IMR-90 (cell line): Measurements from ENCODE around the gene GCM1. TPM values are rescaled to one million over a fixed set of nuclear protein-coding genes. Genes with fewer than 3 reads are reported as not detected.

Source experiments
- ATAC-seq: fragments of 200-7000 bp; cut with Tn5 transposase; 2 replicates; pipeline ENCODE4 v1.9.1; 2020; ENCODE audit warnings: low read depth, mild to moderate bottlenecking, moderate library complexity
- BruUV-seq: library from RNA; stranded (reverse); fragments of 400-500 nt; replicated peaks from 2 replicates; lab custom pipeline; 2021; lab: Mats Ljungman, UMichigan
- CTCF ChIA-PET: fragments of 300-600 bp; formaldehyde crosslinking; extraction: SDS; loops from one replicate; lab custom pipeline; 2021; ENCODE audit warnings: antibody characterized with exemption; lab: Yijun Ruan, JAX
- POLR2A ChIA-PET: fragments of 300-600 bp; sonication (Branson Sonifier 250); formaldehyde crosslinking; loops from one replicate; lab custom pipeline; 2022; ENCODE audit warnings: antibody characterized with exemption; ENCODE audit not compliant: unreplicated experiment; lab: Charles Lee
- DNase-seq: peaks from one replicate; pipeline ENCODE4 v3.0.0; 2013
- H2AFZ ChIP-seq: replicated peaks from 2 replicates; pipeline ENCODE3; 2013; ENCODE audit warnings: low read length, mild to moderate bottlenecking; ENCODE audit not compliant: poor library complexity
- H2AK5ac ChIP-seq: 2 replicates; pipeline ENCODE4 v1.6.1; 2013; ENCODE audit warnings: low read depth, low read length, inconsistent platforms
- H2AK9ac ChIP-seq: replicated peaks from 2 replicates; pipeline ENCODE3; 2013; ENCODE audit warnings: mild to moderate bottlenecking, low read depth, low read length, moderate library complexity; ENCODE audit not compliant: poor library complexity
- H2BK120ac ChIP-seq: 2 replicates; pipeline ENCODE4 v1.6.1; 2013; ENCODE audit warnings: low read depth, low read length, inconsistent platforms
- H2BK15ac ChIP-seq: 3 replicates; pipeline ENCODE4 v1.6.1; 2013; ENCODE audit warnings: low read depth, low read length, inconsistent platforms
- H2BK20ac ChIP-seq: 2 replicates; pipeline ENCODE4 v1.6.1; 2013; ENCODE audit warnings: low read depth, mild to moderate bottlenecking, inconsistent platforms, low read length, moderate library complexity
- H2BK5ac ChIP-seq: 2 replicates; pipeline ENCODE4 v1.6.1; 2013; ENCODE audit warnings: mild to moderate bottlenecking, low read depth, low read length, inconsistent platforms; ENCODE audit not compliant: poor library complexity, severe bottlenecking
- H3K14ac ChIP-seq: replicated peaks from 2 replicates; pipeline ENCODE4 v1.6.1; 2013; ENCODE audit warnings: low read depth, low read length, inconsistent platforms
- H3K18ac ChIP-seq: 2 replicates; pipeline ENCODE4 v1.6.1; 2013; ENCODE audit warnings: low read depth, low read length, control low read depth
- H3K23ac ChIP-seq: 2 replicates; pipeline ENCODE4 v1.6.1; 2013; ENCODE audit warnings: low read depth, low read length, inconsistent platforms
- H3K27ac ChIP-seq: 2 replicates; pipeline ENCODE4 v1.5.1; 2013; ENCODE audit warnings: mild to moderate bottlenecking, control low read depth, low read length; ENCODE audit not compliant: insufficient read depth
- H3K27me3 ChIP-seq: 2 replicates; pipeline ENCODE4 v1.6.1; 2013; ENCODE audit warnings: low read length; ENCODE audit not compliant: control insufficient read depth, insufficient read depth
- H3K36me3 ChIP-seq: 2 replicates; pipeline ENCODE4 v1.6.1; 2013; ENCODE audit warnings: low read length, mixed read lengths; ENCODE audit not compliant: control insufficient read depth, insufficient read depth
- H3K4ac ChIP-seq: 2 replicates; pipeline ENCODE4 v1.6.1; 2013; ENCODE audit warnings: low read depth, low read length, inconsistent platforms
- H3K4me1 ChIP-seq: 2 replicates; pipeline ENCODE4 v1.6.1; 2013; ENCODE audit warnings: low read length, mixed read lengths; ENCODE audit not compliant: control insufficient read depth, insufficient read depth
- H3K4me2 ChIP-seq: 2 replicates; pipeline ENCODE4 v1.6.1; 2013; ENCODE audit warnings: low read depth, mild to moderate bottlenecking, control low read depth, low read length, moderate library complexity
- H3K4me3 ChIP-seq: 2 replicates; pipeline ENCODE4 v1.5.1; 2013; ENCODE audit warnings: low read depth, mild to moderate bottlenecking, control low read depth, low read length, moderate library complexity; ENCODE audit not compliant: insufficient read depth
- H3K56ac ChIP-seq: 2 replicates; pipeline ENCODE4 v1.6.1; 2013; ENCODE audit warnings: low read length, inconsistent platforms; ENCODE audit not compliant: insufficient read depth; ENCODE audit errors: extremely low read depth
- H3K79me1 ChIP-seq, 2 experiments: 2 replicates each; pipeline ENCODE4 v1.6.1; 2013; ENCODE audit warnings: low read length in 2 of 2, inconsistent platforms in 1 of 2, low read depth in 1 of 2
- H3K9ac ChIP-seq: 2 replicates; pipeline ENCODE4 v1.6.1; 2013; ENCODE audit warnings: low read depth, low read length, control low read depth
- H3K9me1 ChIP-seq: 2 replicates; pipeline ENCODE4 v1.6.1; 2013; ENCODE audit warnings: low read length, inconsistent platforms; ENCODE audit not compliant: insufficient read depth
- H3K9me3 ChIP-seq: 2 replicates; pipeline ENCODE4 v1.6.1; 2013; ENCODE audit warnings: low read length; ENCODE audit not compliant: control insufficient read depth, insufficient read depth
- H4K20me1 ChIP-seq: 2 replicates; pipeline ENCODE4 v1.6.1; 2013; ENCODE audit warnings: low read length, inconsistent platforms; ENCODE audit not compliant: insufficient read depth
- H4K5ac ChIP-seq: 2 replicates; pipeline ENCODE4 v1.6.1; 2013; ENCODE audit warnings: mild to moderate bottlenecking, low read depth, low read length, control low read depth
- H4K8ac ChIP-seq, 2 experiments: 2 replicates each; pipeline ENCODE4 v1.6.1; 2013; ENCODE audit warnings: low read depth in 2 of 2, low read length in 2 of 2, control low read depth in 1 of 2, inconsistent platforms in 1 of 2
- H4K91ac ChIP-seq: 2 replicates; pipeline ENCODE4 v1.6.1; 2013; ENCODE audit warnings: low read depth, low read length, inconsistent platforms; ENCODE audit not compliant: insufficient read depth
- RAD21 ChIP-seq: IDR thresholded peaks from 2 replicates; pipeline ENCODE4 v1.6.1; 2012; ENCODE audit warnings: low read length, improper control_type of control experiment
- WGBS, 2 experiments: methylation state at CpG; one replicate each; pipeline versions ENCODE4 v1.1.5 to v1.1.7; 2013; ENCODE audit warnings: missing lambda C conversion rate in 2 of 2; ENCODE audit not compliant: insufficient read length in 1 of 2; ENCODE audit errors: extremely low coverage in 2 of 2; 5-methylcytosine and 5-hydroxymethylcytosine counted together
- dilution Hi-C: fragments of 300-500 bp; cut with HindIII; formaldehyde crosslinking; loops from one replicate; pipeline ENCODE4 v1.14.3; 2018; ENCODE audit warnings: low sequenced_read_pairs; ENCODE audit not compliant: unreplicated experiment
- in situ Hi-C: fragments of 300-500 bp; cut with MboI; formaldehyde crosslinking; loops from 3 replicates; pipeline ENCODE4 v1.14.3; 2019; ENCODE audit warnings: low sequenced_read_pairs, inconsistent platforms, mixed read lengths
- intact Hi-C: fragments of 100-400 bp; cut with micrococcal nuclease; formaldehyde crosslinking; loops from 2 replicates; pipeline ENCODE4 v1.10.0; 2022
- polyA plus RNA-seq, 3 experiments: library from polyadenylated mRNA; depleted of rRNA; stranded (reverse); fragments of >200 nt; gene quantifications; 2 replicates each; pipeline ENCODE4 v1.2.3, GENCODE V29; 2012; ENCODE audit warnings: low replicate concordance in 1 of 3
- total RNA-seq: library from RNA; depleted of rRNA; stranded (reverse); fragments of >200 nt; gene quantifications from 2 replicates; pipeline ENCODE4 v1.2.3, GENCODE V29; 2012

The GCM1 gene
- total and polyA plus RNA-seq, 2 of the 4 experiments (the other 2 are of a cell fraction): not detected

GRCh38 chr6:53162606-53163005, 14.0 kb upstream of the GCM1 start:
- CTCF ChIA-PET: interaction anchor here (0.6 kb wide), 1 partner anchor 352 kb away, joined by 4 read pairs; no protein-coding TSS in a partner anchor
- H2AK9ac ChIP-seq: no peak overlapping the region
- H3K4me3 ChIP-seq: no peak overlapping the region
- no peak overlapping the region for H2BK5ac ChIP-seq
- peaks cover 8% of the 10 kb centered on the region for H3K9me1 ChIP-seq
- no CpG with 5 or more reads among the region's 1 CpG for WGBS, 2 experiments
- H2BK120ac ChIP-seq: no peak overlapping the region
- in situ Hi-C loops: loop anchor here (10.0 to 25.0 kb wide), 2 partner anchors 500 to 572 kb away; partner anchors contain the start of gene KLHL31
- no peak overlapping the region for H4K5ac ChIP-seq
- H2AK5ac ChIP-seq: no peak overlapping the region
- no peak overlapping the region for H3K4me2 ChIP-seq
- H4K91ac ChIP-seq: no peak overlapping the region
- no peak for DNase-seq
- no peak for TF ChIP-seq RAD21
- no peak overlapping the region for H3K9ac ChIP-seq
- ATAC-seq: no peak
- no peak overlapping the region for H3K18ac ChIP-seq
- peaks cover 2% of the 10 kb centered on the region for H3K4me1 ChIP-seq
- H2AFZ ChIP-seq: no peak overlapping the region
- H2BK20ac ChIP-seq: no peak overlapping the region
- dilution Hi-C loops: no loop called here
- H3K4ac ChIP-seq: no peak overlapping the region
- intact Hi-C loops: no loop called here
- BruUV-seq: no TSS peak
- H4K8ac ChIP-seq: no peak overlapping the region
- H3K36me3 ChIP-seq: no peaks in the 10 kb centered on the region
- no peak overlapping the region for H3K27ac ChIP-seq
- H3K56ac ChIP-seq: no peak overlapping the region
- POLR2A ChIA-PET: no interaction called here
- H3K9me3 ChIP-seq: no peaks in the 10 kb centered on the region
- no peaks in the 10 kb centered on the region for H3K79me1 ChIP-seq
- H3K27me3 ChIP-seq: no peaks in the 10 kb centered on the region
- H3K14ac ChIP-seq: no peak overlapping the region
- no peaks in the 10 kb centered on the region for H4K20me1 ChIP-seq
- H2BK15ac ChIP-seq: no peak overlapping the region; the same call in 2 of the 3 replicates
- no peak overlapping the region for H3K23ac ChIP-seq
